ENCODE measurements around the gene SLC66A1.

SLC66A1 gene

DNA sequence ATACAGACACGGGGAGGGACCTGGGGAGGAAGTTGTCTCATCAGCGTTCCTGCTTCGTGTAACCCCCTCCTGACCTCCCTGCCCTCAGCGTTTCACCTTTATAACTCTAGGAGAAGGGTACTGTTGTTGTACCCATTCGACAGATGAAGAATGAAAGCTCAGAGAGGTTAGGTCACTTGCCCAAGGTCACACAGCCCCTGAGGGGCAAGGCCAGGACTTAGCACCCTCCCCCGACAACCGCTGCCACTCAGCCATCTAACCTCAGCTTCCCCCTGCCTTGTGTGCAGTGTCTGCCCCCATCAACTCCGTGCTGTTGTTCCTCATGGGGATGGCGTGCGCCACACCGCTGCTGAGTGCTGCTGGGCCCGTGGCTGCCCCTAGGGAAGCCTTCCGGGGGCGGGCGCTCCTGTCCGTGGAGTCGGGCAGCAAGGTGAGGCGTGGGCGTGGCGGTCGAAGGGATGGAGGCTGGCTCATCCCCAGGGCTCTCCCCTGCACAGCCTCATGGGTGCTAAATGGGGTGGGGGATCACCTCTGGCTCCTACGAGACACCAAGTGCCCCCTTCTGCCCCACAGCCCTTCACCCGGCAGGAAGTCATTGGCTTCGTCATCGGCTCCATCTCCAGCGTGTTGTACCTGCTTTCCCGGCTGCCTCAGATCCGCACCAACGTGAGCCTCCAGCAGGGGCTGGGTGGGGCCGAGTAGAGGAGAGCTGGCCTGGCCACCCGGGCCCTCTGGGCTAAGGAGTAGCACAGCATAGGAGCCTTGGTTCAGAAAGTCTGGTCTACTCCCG is 14.0 kb downstream of the SLC66A1 start:
- no peak for DNase-seq

DNA sequence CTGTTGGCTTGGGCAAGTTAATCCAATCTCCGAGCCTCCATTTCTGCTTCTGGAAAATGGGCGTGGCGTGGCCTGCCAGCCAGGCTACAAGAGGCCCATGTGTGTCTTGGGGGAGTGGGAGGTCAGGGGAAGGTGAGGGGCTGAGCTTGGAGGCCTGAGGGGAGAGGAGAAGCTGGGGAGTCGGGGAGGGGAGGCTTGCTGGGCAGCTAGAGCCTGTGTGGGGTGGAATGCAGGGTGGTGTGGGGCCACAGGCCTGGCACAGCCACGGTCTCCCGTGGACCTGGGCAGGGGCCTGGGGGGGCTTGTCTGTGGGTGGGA is 14.6 kb downstream of the SLC66A1 start:
- no peak for DNase-seq

DNA sequence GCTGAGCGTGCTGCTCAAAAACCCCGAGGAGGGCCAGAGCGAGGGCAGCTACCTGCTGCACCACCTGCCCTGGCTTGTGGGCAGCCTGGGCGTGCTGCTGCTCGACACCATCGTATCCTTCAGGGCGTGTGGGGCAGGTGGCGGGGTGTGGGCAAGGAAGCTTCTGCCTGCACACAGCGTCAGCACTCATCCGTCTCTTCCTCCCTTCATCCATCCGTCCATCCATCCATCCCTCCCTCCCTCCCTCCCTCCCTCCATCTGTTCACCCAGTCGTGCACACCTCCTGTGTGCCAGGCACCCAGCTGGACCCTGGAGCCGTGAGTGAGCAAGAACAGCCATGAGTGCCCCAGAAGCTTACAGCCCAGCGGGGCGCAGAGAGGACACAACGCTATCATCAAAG is 15.2 kb downstream of the SLC66A1 start:
- DNase-seq: no peak

DNA sequence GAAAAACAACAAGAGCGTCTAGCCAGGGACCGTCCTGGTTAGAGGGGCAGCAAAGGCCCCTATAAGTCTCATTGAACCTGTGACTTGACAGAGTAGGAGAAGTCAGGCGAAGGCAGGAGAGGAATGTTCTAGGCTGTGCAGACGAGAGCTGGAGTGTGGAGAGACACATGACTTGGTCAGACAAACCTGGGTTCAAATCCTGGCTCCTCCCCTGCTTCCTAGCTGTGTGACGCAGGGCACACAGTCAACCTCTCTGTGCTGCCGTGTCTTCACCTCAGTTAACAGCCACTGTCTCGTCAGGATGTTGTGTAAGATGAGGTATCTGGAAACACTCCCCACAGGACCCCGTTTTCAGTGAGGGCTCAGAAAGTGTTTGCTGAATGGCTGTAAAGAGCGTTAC is 15.6 kb downstream of the SLC66A1 start:
- no peak for DNase-seq

DNA sequence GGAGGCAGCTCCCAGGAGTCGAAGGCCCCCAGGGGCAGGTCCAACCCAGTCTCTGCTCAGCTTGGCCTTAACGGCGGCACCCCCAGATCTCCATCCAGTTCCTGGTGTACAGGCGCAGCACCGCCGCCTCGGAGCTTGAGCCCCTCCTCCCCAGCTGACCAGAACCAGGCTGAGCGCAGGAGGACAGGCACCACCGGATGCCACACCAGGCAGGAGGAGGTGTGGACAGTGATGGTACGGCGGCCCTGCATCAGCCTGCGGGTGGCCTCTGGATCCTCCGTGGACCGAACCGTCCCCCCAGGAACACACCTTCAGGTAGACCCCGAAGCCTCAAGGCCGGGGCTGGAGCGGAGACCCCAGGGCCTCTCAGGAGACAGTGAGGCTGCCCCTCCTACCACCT is 16.4 kb downstream of the SLC66A1 start:
- DNase-seq: no peak

DNA sequence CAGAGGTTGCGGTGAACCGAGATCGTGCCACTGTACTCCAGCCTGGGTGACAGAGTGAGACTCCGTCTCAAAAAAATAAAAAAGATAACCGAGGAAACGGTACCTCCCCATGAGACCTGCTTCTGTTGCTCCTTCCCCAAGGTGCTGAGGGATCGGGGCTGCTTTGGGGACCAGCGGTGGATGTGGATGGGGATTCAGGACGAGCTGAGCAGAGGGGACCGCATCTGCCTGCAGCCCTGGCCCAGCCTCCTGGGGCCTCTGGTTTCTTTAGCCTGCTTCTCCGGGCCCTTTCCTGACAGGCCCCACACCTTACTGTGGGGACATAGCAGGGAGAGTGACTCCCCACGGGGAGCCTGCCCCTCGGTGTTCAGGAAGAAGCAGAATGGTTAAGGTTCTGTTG is 17.1 kb downstream of the SLC66A1 start:
- no peak for DNase-seq

DNA sequence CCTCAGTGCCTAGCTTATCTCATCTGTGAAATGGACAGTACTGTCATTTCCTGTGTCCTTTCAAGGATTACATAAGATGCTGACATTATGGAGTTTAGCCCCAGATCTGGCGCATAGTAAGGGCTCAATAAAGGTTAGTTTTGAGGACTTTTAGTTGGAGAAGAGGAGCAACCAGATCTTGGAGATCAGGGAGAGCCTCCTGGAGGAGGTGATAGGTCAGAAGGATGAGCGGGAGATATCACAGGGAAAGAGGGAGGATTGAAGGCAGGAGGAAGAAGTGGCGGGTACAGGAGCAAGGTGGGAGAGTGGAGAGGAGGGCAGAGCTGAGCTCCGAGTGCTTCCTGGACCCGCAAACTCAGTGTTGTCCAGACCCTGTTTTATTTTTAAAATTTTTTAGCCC is 17.5 kb downstream of the SLC66A1 start:
- no peak for DNase-seq

DNA sequence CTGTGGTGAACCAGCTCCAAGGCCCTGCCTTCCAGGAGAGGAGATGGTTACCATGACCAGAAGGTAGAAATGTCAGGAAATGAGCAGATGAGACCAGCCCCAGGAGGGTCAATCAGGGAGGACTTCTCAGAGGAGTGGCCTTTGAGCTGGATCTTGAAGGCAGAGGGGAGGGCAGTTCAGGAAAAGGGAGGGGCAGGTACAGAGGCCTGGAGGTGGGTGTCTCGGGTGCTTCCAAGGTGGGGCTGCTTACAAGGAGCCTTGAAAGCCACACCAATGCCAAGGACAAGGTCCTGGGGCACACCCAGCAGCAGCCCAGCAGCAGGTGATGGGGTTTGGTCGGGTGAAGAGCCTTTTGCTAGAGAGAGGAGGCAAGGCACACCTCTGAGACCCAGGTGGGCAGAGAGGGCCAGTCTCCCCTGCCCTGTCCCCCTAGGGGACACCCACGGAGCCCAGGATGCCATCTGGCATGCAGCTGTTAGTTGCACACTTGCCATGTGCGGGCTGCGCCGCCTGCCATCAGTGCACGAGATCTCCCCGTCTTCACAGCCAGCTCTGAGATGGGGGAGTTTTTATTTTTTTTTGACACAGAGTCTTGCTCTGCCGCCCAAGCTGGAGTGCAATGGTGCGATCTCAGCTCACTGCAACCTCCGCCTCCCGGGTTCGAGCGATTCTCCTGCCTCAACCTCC is 18.5 kb downstream of the SLC66A1 start:
- no peak for DNase-seq

DNA sequence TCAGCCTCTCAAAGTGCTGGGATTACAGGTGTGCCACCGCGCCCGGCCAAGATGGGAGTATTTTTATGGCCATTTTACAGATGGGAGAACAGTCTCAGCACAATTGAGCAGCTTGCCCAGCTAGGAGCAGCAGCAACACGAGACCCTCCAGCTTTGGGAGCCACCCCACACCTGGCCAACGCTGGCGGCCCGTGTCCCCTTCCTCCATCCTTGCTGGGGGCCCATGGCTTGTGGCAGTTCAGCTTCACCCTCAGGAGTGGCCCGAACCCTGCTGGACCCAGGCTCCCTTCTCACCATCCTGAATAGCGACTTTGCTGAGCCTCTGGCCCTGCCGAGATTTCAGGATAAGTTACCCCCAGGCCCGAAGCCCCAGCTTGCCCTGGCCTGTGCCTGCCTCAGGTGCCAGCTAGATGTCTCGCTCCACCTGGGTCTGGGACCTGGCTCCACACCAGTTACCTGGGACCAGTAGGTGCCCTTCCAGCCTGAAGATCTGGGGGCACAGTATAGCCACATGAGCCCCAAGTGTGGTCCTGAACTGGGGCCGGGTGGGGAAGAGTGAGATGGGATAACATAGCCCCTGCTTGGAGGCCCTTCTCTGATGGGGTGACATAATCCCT is 19.2 kb downstream of the SLC66A1 start:
- no peak for DNase-seq

DNA sequence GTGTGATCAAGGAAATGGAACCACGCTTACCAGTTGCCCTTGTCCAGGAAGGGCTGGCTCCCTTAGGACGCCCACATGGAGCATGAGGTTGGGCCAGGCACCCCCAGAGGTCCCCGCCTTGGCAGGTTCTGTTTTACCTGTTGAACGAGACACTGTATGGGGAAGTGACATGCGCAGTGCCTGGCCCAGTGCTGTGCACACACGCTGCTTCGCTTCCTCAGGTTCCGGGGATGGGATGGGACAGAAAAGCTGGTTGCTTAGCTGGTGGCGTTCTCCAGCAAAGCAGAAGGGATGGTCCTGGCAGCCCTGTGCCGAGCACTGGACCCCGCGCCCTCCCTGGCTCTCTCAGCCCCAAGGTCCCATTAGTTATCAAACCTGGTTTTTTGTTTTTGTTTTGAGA is 20.7 kb downstream of the SLC66A1 start:
- no peak for DNase-seq

DNA sequence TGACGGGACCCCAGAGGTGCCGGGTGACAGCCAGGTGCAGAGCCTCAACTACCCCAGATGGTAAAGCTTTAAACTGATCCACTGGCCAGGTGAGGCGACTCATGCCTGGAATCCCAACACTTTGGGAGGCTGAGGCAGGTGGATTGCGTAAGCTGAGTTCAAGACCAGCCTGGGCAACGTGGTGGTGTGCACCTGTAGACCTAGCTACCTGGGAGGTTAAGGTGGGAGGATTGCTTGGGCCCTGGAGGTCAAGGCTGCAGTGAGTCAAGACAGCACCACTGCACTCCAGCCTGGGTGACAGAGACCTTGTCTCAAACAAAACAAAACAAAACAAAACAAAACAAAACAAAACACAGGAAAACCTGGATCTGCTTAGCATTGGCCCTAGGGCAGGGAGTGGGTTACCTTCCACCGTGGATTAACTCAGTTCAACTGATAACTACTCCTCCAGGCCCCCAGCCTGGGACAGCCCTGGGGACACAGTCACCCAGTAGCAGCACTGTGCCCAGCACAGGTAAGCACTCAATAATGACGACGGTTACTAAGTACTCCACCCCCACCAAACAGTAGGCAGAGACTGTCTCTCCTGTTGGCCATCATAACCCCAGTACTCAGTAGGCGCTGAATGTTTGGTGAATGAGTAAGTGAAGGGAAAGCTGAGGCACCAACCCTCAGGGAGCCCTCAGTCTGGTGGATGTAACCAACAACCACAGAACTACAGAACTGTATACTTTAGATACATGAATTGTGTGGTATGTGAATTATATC is 21.6 kb downstream of the SLC66A1 start:
- no peak for DNase-seq

DNA sequence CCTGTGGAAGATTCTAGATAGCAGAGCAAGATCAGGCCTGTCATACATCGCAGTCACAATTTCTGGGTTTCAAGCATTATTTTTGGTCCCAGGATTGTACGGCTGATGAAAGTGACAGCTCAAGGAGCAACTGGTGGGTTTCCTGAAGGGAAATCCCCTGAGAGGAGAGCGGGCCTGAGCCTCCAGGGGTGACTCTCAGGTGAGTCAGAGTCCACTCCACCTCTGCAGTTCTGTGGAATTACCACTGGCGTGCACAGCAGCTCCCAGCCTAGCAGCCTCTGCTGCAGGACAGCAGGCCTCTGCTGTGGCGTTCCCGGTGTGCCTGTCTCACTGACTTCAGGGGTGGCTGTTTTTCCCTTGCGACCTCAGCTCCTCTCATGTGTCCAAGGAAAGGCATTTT is 24.4 kb downstream of the SLC66A1 start:
- DNase-seq: no peak

DNA sequence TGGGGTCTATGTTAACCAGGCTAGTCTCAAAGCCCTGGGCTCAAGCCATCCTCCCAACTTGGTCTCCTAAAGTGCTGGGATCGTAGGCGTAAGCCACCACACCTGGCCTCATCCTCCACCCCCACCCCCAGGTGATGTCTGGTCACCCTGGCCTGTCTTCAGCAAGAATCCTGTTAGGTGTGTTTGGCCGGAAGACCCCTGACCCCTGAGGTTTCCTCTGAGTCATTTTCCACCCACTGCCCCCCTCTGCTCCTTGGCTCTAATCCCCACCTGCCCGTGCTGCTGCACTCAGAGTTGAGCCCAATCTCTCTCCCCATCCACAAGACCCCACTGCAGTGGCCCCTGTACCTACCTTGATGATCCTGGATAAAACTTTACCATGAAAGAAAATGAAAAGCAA is 25.2 kb downstream of the SLC66A1 start:
- no peak for DNase-seq

DNA sequence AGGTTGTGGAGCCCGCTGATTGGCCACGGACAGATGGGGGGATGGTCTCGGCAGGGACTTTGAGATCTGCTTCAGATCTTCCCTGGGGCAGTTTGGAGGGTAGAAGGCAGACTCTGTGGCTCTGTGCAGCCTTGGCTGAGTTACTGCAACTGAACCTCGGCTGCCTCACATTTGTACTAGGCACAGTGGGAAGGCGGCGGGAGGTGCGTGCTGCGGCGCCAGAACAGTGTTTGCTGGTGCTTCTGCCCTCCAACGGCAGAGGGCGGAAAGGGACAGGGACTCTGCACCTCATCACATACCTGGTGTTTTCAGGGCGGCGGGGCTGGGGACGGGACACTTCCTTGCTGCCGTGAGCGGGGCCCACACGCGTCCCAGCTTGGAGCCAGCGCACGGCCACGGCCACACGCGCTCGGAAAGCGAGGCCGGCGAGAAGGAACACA is 26.2 kb downstream of the SLC66A1 start:
- DNase-seq: no peak

DNA sequence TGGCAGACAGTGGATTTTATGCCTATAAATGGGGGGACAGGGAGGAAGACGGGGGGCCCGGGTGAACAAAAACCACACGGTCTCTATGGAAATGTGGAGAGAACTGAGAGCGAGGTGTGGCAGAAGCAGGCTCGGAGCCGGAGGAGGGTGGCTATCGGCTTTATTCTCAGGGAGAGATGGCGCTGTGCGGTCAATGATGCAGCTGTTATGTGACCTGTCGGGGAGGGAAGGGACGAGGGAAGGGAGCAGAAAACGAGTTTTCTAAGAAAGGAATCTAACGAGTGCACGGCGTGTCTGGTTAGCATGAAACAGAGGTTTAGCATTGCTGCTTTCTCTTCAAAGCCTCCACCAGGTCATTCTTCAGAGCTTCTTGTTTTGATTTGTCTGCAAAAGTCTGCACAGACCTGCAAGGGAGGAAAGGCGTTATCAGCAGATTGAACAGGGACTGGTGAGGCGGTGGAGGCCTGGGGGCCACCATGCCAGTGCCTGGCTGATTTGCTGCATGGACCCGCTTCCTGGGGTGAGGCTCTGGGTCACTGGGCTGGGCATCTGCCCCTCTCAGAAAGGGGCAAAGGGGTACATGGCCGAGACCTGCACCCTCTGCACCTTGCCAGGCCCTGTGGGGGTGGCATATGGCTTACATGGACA is 27.2 kb downstream of the SLC66A1 start:
- DNase-seq: no peak

DNA sequence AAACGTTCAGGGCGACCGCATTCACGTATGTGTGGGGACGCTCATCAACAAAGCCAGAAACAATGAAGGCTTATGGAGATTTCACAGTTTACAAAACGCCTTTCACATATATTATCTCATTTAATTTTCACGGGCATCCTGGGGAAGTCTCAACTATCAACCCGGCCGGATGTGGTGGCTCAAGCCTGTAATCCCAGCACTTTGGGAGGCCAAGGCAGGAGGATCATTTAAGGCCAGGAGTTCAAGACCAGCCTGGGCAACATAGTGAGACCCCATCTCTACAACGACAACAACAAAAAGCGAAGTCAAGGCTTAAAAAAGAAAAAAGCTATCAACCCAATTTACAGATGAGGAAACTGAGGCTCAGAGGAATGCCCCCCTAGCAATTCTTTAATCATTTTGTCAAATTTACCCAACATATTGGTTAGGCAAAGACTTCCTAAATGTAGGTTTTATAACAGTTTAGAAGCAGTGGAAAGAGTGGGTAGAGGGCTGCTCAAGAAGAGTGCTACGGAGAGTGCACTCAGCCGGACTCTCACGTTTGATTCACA is 28.3 kb downstream of the SLC66A1 start:
- no peak for DNase-seq

DNA sequence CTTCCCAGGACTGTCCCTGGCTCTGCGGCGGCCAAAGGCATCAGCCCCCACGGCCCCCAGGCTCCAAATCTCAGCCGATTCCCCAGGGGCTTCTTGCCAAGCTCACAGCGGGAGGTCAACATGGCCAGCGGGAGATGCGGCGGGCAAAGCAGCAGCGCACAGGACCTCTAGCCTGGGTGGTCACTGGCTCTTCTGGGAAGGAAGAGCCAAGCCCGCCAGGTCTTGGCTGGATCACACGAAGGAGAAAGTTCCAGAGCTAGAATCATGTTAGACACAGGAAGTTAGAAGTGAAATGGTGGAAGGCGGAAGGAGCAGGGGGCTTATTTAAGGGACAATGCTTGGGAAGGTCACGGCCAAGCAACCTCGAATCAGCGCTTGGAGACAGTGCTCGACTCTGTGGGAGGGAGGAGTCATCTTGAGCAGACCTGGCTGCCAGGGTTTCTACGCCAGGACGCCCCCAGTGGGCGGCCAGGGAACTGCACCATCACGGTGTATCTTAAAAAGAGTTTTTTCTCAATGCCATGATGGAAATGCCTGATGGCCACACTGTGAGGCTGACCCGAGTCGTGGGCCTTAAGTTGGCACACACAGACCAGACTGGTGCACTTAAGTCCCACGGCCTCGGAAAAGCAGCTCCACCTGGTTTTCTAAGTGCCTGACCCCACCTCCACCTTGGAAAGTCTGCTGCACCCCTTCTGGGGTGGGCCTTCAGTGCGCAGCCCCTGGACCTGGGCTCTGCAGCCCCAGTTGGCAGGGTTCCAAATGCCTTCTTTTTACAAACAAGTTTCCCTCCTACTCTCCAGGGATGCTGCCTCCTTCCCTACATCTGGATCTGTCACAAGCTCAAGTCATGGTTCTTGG is 29.3 kb downstream of the SLC66A1 start:
- DNase-seq: peak; percentile 86

DNA sequence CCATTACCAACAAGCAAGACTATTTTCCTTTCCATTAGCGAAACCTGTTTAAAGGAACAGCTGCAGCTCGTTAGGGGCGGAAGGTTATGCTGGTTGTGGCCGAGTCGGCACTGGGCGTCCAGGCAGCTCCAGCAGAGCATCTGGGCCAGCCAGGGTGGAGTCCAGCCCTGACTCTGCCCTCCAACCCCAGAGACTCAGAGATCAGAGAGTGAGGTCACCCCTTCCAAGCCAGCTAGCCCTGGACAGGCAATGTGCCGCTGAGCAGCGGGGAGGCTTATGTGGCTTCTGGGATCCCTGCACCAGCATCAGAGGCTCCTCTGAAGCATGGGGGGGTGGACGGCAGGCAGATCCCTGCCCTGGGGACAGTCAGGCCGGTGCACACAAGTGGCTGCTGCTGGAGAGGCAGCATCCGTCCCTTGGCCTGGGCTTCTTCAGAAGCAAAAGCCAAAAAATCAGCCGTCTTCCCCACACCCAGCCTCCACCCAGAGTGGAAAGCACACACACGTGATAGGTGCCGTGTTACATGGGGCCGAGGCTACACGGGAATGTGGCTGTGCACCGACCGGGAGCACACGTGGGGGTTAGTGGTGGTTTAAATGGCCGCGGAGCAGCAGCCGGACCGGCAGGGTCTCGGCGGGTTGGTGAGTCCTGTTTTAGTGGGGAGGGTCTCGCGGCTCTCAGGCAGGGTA is 30.1 kb downstream of the SLC66A1 start:
- DNase-seq: no peak

DNA sequence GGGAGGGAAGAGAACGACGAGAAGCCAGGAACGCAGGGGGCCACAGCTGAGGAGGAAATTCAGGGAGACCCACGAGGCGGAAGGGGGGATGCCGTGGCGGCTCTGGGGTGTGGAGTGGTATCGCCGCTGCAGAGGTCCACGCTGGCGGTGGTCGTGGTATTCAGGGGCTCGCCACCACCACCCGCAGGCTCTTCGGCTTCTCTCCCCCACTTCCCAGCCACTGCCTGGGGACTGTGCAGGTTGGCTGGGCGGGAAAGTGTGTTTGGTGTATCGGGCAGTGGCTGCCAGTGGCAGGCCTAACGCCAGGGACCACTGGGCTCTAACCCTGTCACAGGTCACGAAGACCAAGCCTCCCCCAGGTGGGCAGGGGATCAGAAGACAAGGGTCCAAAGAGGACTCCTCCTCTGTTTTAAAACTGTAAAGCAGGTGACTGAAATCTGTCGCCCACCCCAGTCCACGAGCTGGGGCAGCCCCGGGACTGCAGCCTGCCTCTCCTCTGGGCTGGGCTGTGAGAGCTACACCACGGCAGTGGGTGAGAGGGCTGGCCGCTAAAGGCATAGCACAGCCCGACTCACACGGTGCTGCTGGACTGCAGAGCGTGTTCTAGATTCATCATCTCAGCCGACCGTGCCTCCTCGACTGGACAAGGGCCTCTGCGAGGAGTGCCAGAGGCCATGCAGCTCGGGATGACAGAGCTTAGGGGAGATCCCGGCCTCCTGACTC is 30.9 kb downstream of the SLC66A1 start:
- DNase-seq: no peak

DNA sequence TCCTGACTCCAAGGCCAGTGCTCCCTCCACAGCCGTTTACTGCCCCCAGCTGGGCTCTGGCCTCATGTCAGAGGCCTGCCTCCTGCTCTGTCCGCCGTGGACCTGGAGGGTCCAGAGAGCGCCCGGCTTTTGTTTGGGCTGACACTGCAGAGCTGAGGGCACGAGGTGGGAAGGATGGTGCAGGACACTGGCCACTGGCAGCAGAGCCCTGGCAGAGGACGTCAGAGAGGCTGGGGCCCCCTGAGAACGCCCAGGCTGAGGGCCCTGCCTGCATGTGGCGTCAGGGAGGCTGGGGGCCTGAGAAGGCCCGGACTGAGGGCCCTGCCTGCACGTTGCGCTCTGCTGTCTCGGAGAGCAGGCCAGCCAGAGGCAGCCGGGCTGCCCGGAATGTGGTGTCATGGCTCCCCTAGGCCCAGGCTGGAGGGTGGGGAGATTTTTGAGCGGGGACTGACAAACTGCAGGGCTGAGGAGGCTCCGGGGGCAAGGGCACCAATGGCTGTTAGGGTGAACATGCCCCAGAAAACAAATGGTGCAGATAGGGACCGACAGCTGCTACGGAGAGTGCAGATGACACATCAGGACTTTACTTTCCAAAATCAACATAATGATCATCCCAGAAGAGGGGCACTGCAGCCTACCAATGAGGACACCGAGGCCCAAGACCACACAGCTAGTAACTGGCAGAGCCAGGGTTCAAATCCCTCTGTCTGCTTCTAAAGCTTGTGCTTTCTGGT is 31.7 kb downstream of the SLC66A1 start:
- DNase-seq: no peak

Measured in OCI-M1 (cell line).